Neuronal stem cell (in vitro differentiated cells): Measurements from ENCODE around the gene PLEKHD1.

Experiments used
- DNase-seq: peaks from one replicate; pipeline ENCODE4 v3.0.0-alpha.2; 2013; ENCODE audit warnings: low spot score
- H2AFZ ChIP-seq: one replicate; pipeline ENCODE4 v1.6.1; 2013; ENCODE audit warnings: mild to moderate bottlenecking, low read length, inconsistent platforms
- H2AK5ac ChIP-seq: 2 replicates; pipeline ENCODE4 v1.6.1; 2013; ENCODE audit warnings: low read depth, mild to moderate bottlenecking, inconsistent platforms, low read length, moderate library complexity, mixed read lengths
- H2BK120ac ChIP-seq: 2 replicates; pipeline ENCODE4 v1.6.1; 2013; ENCODE audit warnings: low read depth, mild to moderate bottlenecking, inconsistent platforms, low read length, moderate library complexity, mixed read lengths
- H2BK12ac ChIP-seq: one replicate; pipeline ENCODE4 v1.6.1; 2013; ENCODE audit warnings: low read length, inconsistent platforms
- H2BK15ac ChIP-seq: 2 replicates; pipeline ENCODE4 v1.6.1; 2013; ENCODE audit warnings: mild to moderate bottlenecking, low read length, inconsistent platforms, mixed read lengths
- H2BK5ac ChIP-seq: one replicate; pipeline ENCODE4 v1.6.1; 2013; ENCODE audit warnings: inconsistent platforms, mild to moderate bottlenecking, low read length, moderate library complexity
- H3K14ac ChIP-seq: one replicate; pipeline ENCODE4 v1.6.1; 2013; ENCODE audit warnings: low read length, inconsistent platforms
- H3K18ac ChIP-seq: 2 replicates; pipeline ENCODE4 v1.6.1; 2013; ENCODE audit warnings: low read length, inconsistent platforms
- H3K23ac ChIP-seq: 2 replicates; pipeline ENCODE4 v1.6.1; 2013; ENCODE audit warnings: low read depth, mild to moderate bottlenecking, mixed read lengths, low read length, inconsistent platforms; ENCODE audit not compliant: poor library complexity
- H3K27ac ChIP-seq: replicated peaks from 3 replicates; pipeline ENCODE4 v1.5.1; 2013; ENCODE audit warnings: low read length, inconsistent platforms
- H3K27me3 ChIP-seq, 3 experiments: 2 replicates each; pipeline ENCODE4 v1.6.1; 2013; ENCODE audit warnings: low read length in 3 of 3, mild to moderate bottlenecking in 2 of 3, inconsistent platforms in 1 of 3, low read depth in 1 of 3, mixed read lengths in 1 of 3, moderate library complexity in 1 of 3; ENCODE audit not compliant: control insufficient read depth in 3 of 3, insufficient read depth in 3 of 3
- H3K36me3 ChIP-seq, 2 donors: replicated peaks in 1 of 2; 2 replicates each; pipeline ENCODE4 v1.6.1; 2013; ENCODE audit warnings: low read length in 2 of 2; ENCODE audit not compliant: control insufficient read depth in 2 of 2, insufficient read depth in 2 of 2
- H3K4ac ChIP-seq: 2 replicates; pipeline ENCODE4 v1.6.1; 2013; ENCODE audit warnings: inconsistent platforms, mild to moderate bottlenecking, low read length, moderate library complexity
- H3K4me1 ChIP-seq, 2 donors: 1 replicate in 1 of 2; 2 replicates in 1 of 2; pipeline ENCODE4 v1.6.1; 2013; ENCODE audit warnings: low read length in 2 of 2, low read depth in 1 of 2; ENCODE audit not compliant: control insufficient read depth in 2 of 2, insufficient read depth in 1 of 2
- H3K4me2 ChIP-seq: one replicate; pipeline ENCODE4 v1.6.1; 2013; ENCODE audit warnings: mild to moderate bottlenecking, low read length, inconsistent platforms; ENCODE audit not compliant: insufficient read depth, poor library complexity, severe bottlenecking
- H3K4me3 ChIP-seq, 2 donors: 2 replicates each; pipeline ENCODE4 v1.5.1; 2013; ENCODE audit warnings: low read length in 2 of 2, mild to moderate bottlenecking in 2 of 2, inconsistent platforms in 1 of 2, moderate library complexity in 1 of 2
- H3K79me1 ChIP-seq: one replicate; pipeline ENCODE4 v1.6.1; 2013; ENCODE audit warnings: low read depth, mild to moderate bottlenecking, inconsistent platforms, low read length, moderate library complexity
- H3K9ac ChIP-seq: one replicate; pipeline ENCODE4 v1.6.1; 2013; ENCODE audit warnings: mild to moderate bottlenecking, low read depth, low read length, inconsistent platforms; ENCODE audit not compliant: poor library complexity
- H3K9me3 ChIP-seq, 2 donors: replicated peaks in 1 of 2; 2 replicates each; pipeline versions ENCODE3 to v1.6.1; 2013; ENCODE audit warnings: low read length in 2 of 2, mild to moderate bottlenecking in 2 of 2, inconsistent platforms in 1 of 2, low read depth in 1 of 2, mixed read lengths in 1 of 2, moderate library complexity in 1 of 2; ENCODE audit not compliant: control insufficient read depth in 2 of 2, insufficient read depth in 1 of 2
- H4K8ac ChIP-seq: one replicate; pipeline ENCODE4 v1.6.1; 2013; ENCODE audit warnings: low read depth, mild to moderate bottlenecking, inconsistent platforms, low read length, moderate library complexity
- H4K91ac ChIP-seq: one replicate; pipeline ENCODE4 v1.6.1; 2013; ENCODE audit warnings: low read length, low read depth, mild to moderate bottlenecking, inconsistent platforms; ENCODE audit not compliant: poor library complexity
- WGBS, 2 donors: extraction: QIAGEN DNeasy Blood & Tissue Kit; methylation state at CpG; one replicate each; pipeline ENCODE4 v1.1.7; 2013; ENCODE audit warnings: missing lambda C conversion rate in 2 of 2, mixed read lengths in 1 of 2; ENCODE audit not compliant: insufficient read length in 2 of 2, insufficient replicate concordance in 1 of 2; ENCODE audit errors: extremely low coverage in 2 of 2; 5-methylcytosine and 5-hydroxymethylcytosine counted together

Gene PLEKHD1

DNA sequence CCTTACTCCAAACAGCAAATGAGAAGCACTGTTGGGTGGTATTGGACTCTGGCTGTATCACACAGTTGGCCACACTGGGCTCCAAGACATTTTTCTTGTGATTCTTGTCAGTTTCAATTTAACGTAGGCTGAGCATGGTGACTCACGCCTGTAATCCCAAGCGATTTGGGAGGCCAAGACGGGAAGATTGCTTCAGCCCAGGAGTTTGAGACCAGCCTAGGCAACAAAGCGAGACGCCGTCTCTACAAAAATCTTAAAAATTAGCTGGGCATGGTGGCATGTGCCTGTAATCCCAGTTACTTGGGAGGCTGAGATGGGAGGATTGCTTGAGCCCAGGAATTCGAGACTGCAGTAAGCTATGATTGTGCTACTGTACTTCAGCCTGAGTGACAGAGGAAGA is 35.3 kb upstream of the PLEKHD1 start:
- H3K4me1 ChIP-seq, result no peaks in the 10 kb centered on the region
- peaks cover 1 to 21% of the 10 kb centered on the region in 2 donors for H3K36me3 ChIP-seq
- no peak overlapping the region for H2BK5ac ChIP-seq
- WGBS, 2 donors, result no CpG with 5 or more reads among the region's 8 CpGs
- H3K4me3 ChIP-seq, result no peak overlapping the region
- H2BK12ac ChIP-seq, result no peak overlapping the region
- H3K9ac ChIP-seq, result no peak overlapping the region
- H4K91ac ChIP-seq, result no peak overlapping the region
- H3K27ac ChIP-seq, result no peak overlapping the region
- no peak overlapping the region for H3K23ac ChIP-seq
- H2AK5ac ChIP-seq, result no peak overlapping the region
- no peak overlapping the region for H3K4ac ChIP-seq
- H4K8ac ChIP-seq, result no peak overlapping the region
- H2AFZ ChIP-seq, result no peak overlapping the region
- no peak overlapping the region for H2BK120ac ChIP-seq
- H3K14ac ChIP-seq, result no peak overlapping the region
- DNase-seq, result no peak
- no peak overlapping the region for H3K18ac ChIP-seq
- no peak overlapping the region for H3K4me2 ChIP-seq
- no peaks in the 10 kb centered on the region for H3K27me3 ChIP-seq
- H2BK15ac ChIP-seq, result no peak overlapping the region
- H3K79me1 ChIP-seq, result no peaks in the 10 kb centered on the region
- no peaks in the 10 kb centered on the region for H3K9me3 ChIP-seq

DNA sequence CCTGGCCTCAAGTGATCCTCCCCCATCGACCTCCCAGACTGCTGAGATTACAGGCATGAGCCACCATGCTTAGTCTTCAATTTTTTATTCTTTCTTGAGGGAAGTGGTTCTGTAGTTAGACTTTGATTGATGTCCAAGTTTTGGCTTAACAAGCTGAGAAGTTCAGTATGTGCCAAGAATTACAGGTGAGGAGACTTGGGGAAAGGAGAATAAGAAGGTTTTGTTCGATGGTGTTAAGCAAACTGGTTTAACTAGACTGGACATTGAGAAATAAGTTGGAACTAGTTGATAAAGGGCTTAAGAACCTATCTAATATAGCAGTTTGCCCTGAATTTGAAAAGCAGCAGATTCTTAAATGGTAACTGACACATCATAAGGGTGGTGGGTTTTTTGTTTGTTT is 32.6 kb upstream of the PLEKHD1 start:
- WGBS, 2 donors, result no CpG with 5 or more reads among the region's 2 CpGs

DNA sequence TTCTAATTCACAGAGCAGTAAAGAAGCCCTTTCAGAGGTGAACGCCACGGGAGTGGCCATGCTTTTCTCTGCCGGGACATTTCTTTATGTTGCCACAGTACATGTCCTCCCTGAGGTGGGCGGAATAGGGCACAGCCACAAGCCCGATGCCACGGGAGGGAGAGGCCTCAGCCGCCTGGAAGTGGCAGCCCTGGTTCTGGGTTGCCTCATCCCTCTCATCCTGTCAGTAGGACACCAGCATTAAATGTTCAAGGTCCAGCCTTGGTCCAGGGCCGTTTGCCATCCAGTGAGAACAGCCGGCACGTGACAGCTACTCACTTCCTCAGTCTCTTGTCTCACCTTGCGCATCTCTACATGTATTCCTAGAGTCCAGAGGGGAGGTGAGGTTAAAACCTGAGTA is 26.2 kb upstream of the PLEKHD1 start:
- Histone ChIP-seq H3K4ac (no peak overlapping the region), H2BK5ac (no peak overlapping the region), H2AFZ (no peak overlapping the region), H2BK12ac (no peak overlapping the region), H3K23ac (no peak overlapping the region), H3K79me1 (no peaks in the 10 kb centered on the region), H3K4me2 (no peak overlapping the region), H3K9me3 (no peaks in the 10 kb centered on the region), H2AK5ac (no peak overlapping the region), H3K18ac (no peak overlapping the region), H3K27ac (no peak overlapping the region), H3K36me3 (peaks cover 9 to 76% of the 10 kb centered on the region in 2 donors), H2BK15ac (no peak overlapping the region), H3K9ac (no peak overlapping the region), H4K8ac (no peak overlapping the region), H3K27me3 (no peaks in the 10 kb centered on the region), H3K4me1 (no peaks in the 10 kb centered on the region), H4K91ac (no peak overlapping the region), H2BK120ac (no peak overlapping the region), H3K14ac (no peak overlapping the region), H3K4me3 (no peak overlapping the region)
- DNase-seq, result no peak
- WGBS, 2 donors, result no CpG with 5 or more reads among the region's 11 CpGs

More for the DNA sequence above, 32.6 kb upstream of the PLEKHD1 start:
- no peak overlapping the region for H3K4me3 ChIP-seq
- H3K4ac ChIP-seq, result no peak overlapping the region
- no peak overlapping the region for H3K4me2 ChIP-seq
- H2BK120ac ChIP-seq, result no peak overlapping the region
- H2AFZ ChIP-seq, result no peak overlapping the region
- no peak overlapping the region for H3K18ac ChIP-seq
- no peak overlapping the region for H3K14ac ChIP-seq
- H2BK12ac ChIP-seq, result no peak overlapping the region
- no peak overlapping the region for H2AK5ac ChIP-seq
- no peak overlapping the region for H3K27ac ChIP-seq
- no peaks in the 10 kb centered on the region for H3K79me1 ChIP-seq
- H3K9me3 ChIP-seq, result no peaks in the 10 kb centered on the region
- H3K36me3 ChIP-seq, result peaks cover 5 to 41% of the 10 kb centered on the region in 2 donors
- H2BK15ac ChIP-seq, result no peak overlapping the region
- no peaks in the 10 kb centered on the region for H3K27me3 ChIP-seq
- no peaks in the 10 kb centered on the region for H3K4me1 ChIP-seq
- H3K9ac ChIP-seq, result no peak overlapping the region
- no peak for DNase-seq
- no peak overlapping the region for H2BK5ac ChIP-seq
- H4K8ac ChIP-seq, result no peak overlapping the region
- no peak overlapping the region for H4K91ac ChIP-seq
- H3K23ac ChIP-seq, result no peak overlapping the region

DNA sequence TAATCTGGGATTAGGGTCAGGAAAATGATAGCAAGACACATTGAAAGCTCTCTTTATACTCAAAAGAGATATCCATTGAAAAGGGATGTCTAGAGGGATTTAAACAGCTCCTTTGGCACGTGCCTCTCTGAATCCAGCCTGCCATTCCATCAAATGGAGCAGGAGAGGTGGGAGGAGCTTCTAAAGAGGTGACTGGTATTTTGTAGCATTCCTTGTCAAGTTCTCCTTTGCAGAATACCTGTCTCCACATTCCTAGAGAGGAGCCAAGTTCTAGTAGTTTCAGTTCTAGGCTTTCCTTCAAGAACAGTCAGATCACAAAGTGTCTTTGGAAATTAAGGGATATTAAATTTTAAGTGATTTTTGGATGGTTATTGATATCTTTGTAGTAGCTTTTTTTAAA is 25.4 kb upstream of the PLEKHD1 start:
- Histone ChIP-seq H3K27me3 (no peaks in the 10 kb centered on the region), H3K4me3 (no peak overlapping the region), H3K4ac (no peak overlapping the region), H3K36me3 (peaks cover 9 to 70% of the 10 kb centered on the region in 2 donors), H2BK12ac (no peak overlapping the region), H3K79me1 (no peaks in the 10 kb centered on the region), H4K8ac (no peak overlapping the region), H3K9me3 (no peaks in the 10 kb centered on the region), H3K23ac (no peak overlapping the region), H3K14ac (no peak overlapping the region), H2BK5ac (no peak overlapping the region), H3K9ac (no peak overlapping the region), H3K27ac (no peak overlapping the region), H2BK120ac (no peak overlapping the region), H3K4me2 (no peak overlapping the region), H4K91ac (no peak overlapping the region), H2AFZ (no peak overlapping the region), H2BK15ac (no peak overlapping the region), H2AK5ac (no peak overlapping the region), H3K18ac (no peak overlapping the region), H3K4me1 (no peaks in the 10 kb centered on the region)
- WGBS, 2 donors, result no CpG with 5 or more reads among the region's 1 CpG
- no peak for DNase-seq
